Ovary (tissue), 3 donors: ENCODE data around the gene CD99L2.

Source experiments
- EP300 ChIP-seq: sonication (generic); formaldehyde crosslinking; IDR thresholded peaks from one replicate; pipeline ENCODE4 v1.6.1; 2017; ENCODE audit warnings: antibody characterized with exemption
- POLR2A ChIP-seq: fragments of 450-650 bp; IDR thresholded peaks from one replicate; pipeline ENCODE4 v1.6.1; 2017; ENCODE audit warnings: antibody characterized with exemption, mild to moderate bottlenecking, moderate library complexity
- TF ChIP-seq, protein P1 (sequence below), 3 donors: fragments of 450-650 bp in 2 of 3; fragments of 200-600 bp in 1 of 3; IDR thresholded peaks; one replicate each; pipeline versions ENCODE4 v1.5.1 to v1.8.0; 2016 to 2022; ENCODE audit warnings: antibody characterized with exemption in 3 of 3, mild to moderate bottlenecking in 1 of 3
- donor health status: DM: no; HTN: no; CAD: no.

DNA sequence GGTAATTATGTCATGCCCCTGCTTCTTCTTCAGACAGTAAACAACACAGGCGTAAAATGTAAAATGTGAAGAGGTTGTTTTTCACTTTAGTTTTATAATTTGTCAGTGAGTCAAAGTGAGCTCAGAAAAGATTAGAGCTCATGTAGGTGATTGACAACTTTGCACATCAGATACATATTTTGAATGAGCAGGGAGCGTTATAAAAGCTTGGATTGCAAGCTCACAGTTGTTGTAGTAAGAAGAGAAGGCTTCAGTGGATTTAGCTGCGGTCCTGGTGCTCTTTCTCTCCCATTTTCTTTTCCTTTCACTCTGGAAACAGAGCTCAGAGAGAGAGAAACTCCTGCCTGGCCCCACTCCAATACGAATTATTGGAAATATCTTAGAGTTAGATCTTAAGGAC, 178.8 kb downstream of the CD99L2 start:
- TF ChIP-seq POLR2A (no peak), EP300 (no peak)
- TF ChIP-seq, protein P1, sequence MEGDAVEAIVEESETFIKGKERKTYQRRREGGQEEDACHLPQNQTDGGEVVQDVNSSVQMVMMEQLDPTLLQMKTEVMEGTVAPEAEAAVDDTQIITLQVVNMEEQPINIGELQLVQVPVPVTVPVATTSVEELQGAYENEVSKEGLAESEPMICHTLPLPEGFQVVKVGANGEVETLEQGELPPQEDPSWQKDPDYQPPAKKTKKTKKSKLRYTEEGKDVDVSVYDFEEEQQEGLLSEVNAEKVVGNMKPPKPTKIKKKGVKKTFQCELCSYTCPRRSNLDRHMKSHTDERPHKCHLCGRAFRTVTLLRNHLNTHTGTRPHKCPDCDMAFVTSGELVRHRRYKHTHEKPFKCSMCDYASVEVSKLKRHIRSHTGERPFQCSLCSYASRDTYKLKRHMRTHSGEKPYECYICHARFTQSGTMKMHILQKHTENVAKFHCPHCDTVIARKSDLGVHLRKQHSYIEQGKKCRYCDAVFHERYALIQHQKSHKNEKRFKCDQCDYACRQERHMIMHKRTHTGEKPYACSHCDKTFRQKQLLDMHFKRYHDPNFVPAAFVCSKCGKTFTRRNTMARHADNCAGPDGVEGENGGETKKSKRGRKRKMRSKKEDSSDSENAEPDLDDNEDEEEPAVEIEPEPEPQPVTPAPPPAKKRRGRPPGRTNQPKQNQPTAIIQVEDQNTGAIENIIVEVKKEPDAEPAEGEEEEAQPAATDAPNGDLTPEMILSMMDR (IDR thresholded peaks at IDR 0.05), result no peak
